HG03025 (cell line): ENCODE measurements around the gene PNPLA3.

Experiments used
- ATAC-seq: cut with Tn5 transposase; IDR thresholded peaks from one replicate; pipeline ENCODE4 v1.9.1; 2021; ENCODE audit warnings: mild to moderate bottlenecking, moderate library complexity; ENCODE audit not compliant: unreplicated experiment, low FRiP score

Gene PNPLA3

GRCh38 chr22:43923631-43924464 is at the start of gene PNPLA3:
TSS of gene PNPLA3 (plus strand) at chr22:43923805. CDS start at chr22:43923912, 107 bp downstream.
- ATAC-seq: no peak

GRCh38 chr22:43876866-43877509 is 46.6 kb upstream of the PNPLA3 start:
- no peak for ATAC-seq

GRCh38 chr22:43878079-43878795 is 45.4 kb upstream of the PNPLA3 start:
- no peak for ATAC-seq

GRCh38 chr22:43878831-43879550 is 44.6 kb upstream of the PNPLA3 start:
- ATAC-seq: no peak

GRCh38 chr22:43879901-43880540 is 43.6 kb upstream of the PNPLA3 start:
- ATAC-seq: no peak

- ATAC-seq: no peak
Observed at GRCh38 chr22:43880541-43880991, 43.0 kb upstream of the PNPLA3 start.

- no peak for ATAC-seq
Observed at GRCh38 chr22:43881091-43882061, 42.2 kb upstream of the PNPLA3 start.

GRCh38 chr22:43882122-43882767 is 41.4 kb upstream of the PNPLA3 start:
- no peak for ATAC-seq

- ATAC-seq: no peak
Observed at GRCh38 chr22:43883012-43883661, 40.5 kb upstream of the PNPLA3 start.

- no peak for ATAC-seq
Observed at GRCh38 chr22:43883719-43884415, 39.7 kb upstream of the PNPLA3 start.

GRCh38 chr22:43884600-43885318 is 38.8 kb upstream of the PNPLA3 start:
- no peak for ATAC-seq

GRCh38 chr22:43885319-43885671 is 38.3 kb upstream of the PNPLA3 start:
- ATAC-seq: no peak

- no peak for ATAC-seq
Observed at GRCh38 chr22:43885786-43886185, 37.8 kb upstream of the PNPLA3 start.

- no peak for ATAC-seq
Observed at GRCh38 chr22:43886231-43886630, 37.4 kb upstream of the PNPLA3 start.

GRCh38 chr22:43887391-43887790 is 36.2 kb upstream of the PNPLA3 start:
- no peak for ATAC-seq

GRCh38 chr22:43888740-43889139 is 34.9 kb upstream of the PNPLA3 start:
- ATAC-seq: no peak
